ENCODE measurements around the gene SMARCC1.

SMARCC1 gene

GRCh38 chr3:47541583-47542108, 240.0 kb downstream of the SMARCC1 start:
- DNase-seq (ENCODE audit: low read depth in 2 of 2) = no peak

GRCh38 chr3:47540281-47540680, 241.4 kb downstream of the SMARCC1 start:
- no peak for DNase-seq (ENCODE audit: low read depth in 2 of 2)

DNA sequence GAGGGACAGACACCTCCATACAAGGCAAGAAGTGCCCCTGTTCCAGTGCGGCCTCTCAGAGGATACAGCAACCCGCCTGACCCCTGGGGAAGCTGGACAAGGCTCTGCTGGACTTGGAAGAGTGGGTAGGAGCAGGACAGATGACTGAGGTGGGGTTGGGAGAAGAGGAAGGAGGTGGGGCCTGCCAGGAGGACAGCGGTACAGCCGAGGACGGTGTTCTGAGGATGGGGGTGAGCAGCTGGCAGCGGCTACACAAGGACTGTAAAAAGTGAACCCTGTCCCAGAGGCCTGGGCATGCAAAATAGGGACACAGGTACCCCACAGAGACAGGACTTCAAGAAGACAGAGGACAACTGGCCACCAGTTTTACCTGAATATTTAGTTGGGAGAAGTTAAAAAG, 244.7 kb downstream of the SMARCC1 start:
- DNase-seq (ENCODE audit: low read depth in 2 of 2) = no peak

- no peak for DNase-seq (ENCODE audit: low read depth in 2 of 2)
Measured at GRCh38 chr3:47536221-47536891, 245.3 kb downstream of the SMARCC1 start.
